GM18511 (cell line): ENCODE results near the gene PLEKHD1.

ENCODE experiments used
- ATAC-seq: cut with Tn5 transposase; IDR thresholded peaks from one replicate; pipeline ENCODE4 v1.9.1; 2021; ENCODE audit warnings: mild to moderate bottlenecking, moderate library complexity; ENCODE audit not compliant: unreplicated experiment

The PLEKHD1 gene

GRCh38 chr14:69506241-69506595, 21.7 kb downstream of the PLEKHD1 start:
- no peak for ATAC-seq

- no peak for ATAC-seq
These were observed 34.0 kb downstream of the PLEKHD1 start for GRCh38 chr14:69518289-69519101.

GRCh38 chr14:69519204-69520100, 34.9 kb downstream of the PLEKHD1 start:
- ATAC-seq: no peak

GRCh38 chr14:69522026-69522425, 37.5 kb downstream of the PLEKHD1 start:
- ATAC-seq: no peak

GRCh38 chr14:69525896-69526295, 41.4 kb downstream of the PLEKHD1 start:
- ATAC-seq: no peak

GRCh38 chr14:69527635-69528034, 43.1 kb downstream of the PLEKHD1 start:
- ATAC-seq: no peak

GRCh38 chr14:69528143-69528542, 43.6 kb downstream of the PLEKHD1 start:
- ATAC-seq: no peak

- no peak for ATAC-seq
These were observed 44.4 kb downstream of the PLEKHD1 start for GRCh38 chr14:69528930-69529329.

- no peak for ATAC-seq
These were observed 45.0 kb downstream of the PLEKHD1 start for GRCh38 chr14:69529563-69529962.

GRCh38 chr14:69530095-69530494, 45.6 kb downstream of the PLEKHD1 start:
- ATAC-seq: no peak

- ATAC-seq: no peak
These were observed 46.6 kb downstream of the PLEKHD1 start for GRCh38 chr14:69531135-69531534.

GRCh38 chr14:69532561-69533340, 48.2 kb downstream of the PLEKHD1 start:
- ATAC-seq: no peak

- no peak for ATAC-seq
These were observed 50.8 kb downstream of the PLEKHD1 start for GRCh38 chr14:69535230-69535848.

GRCh38 chr14:69536971-69537370, 52.4 kb downstream of the PLEKHD1 start:
- no peak for ATAC-seq

GRCh38 chr14:69537900-69538299, 53.4 kb downstream of the PLEKHD1 start:
- ATAC-seq: no peak

- no peak for ATAC-seq
These were observed 54.2 kb downstream of the PLEKHD1 start for GRCh38 chr14:69538766-69539165.

GRCh38 chr14:69539631-69540410, 55.3 kb downstream of the PLEKHD1 start:
- no peak for ATAC-seq

- no peak for ATAC-seq
These were observed 56.3 kb downstream of the PLEKHD1 start for GRCh38 chr14:69540654-69541335.

- no peak for ATAC-seq
These were observed 57.8 kb downstream of the PLEKHD1 start for GRCh38 chr14:69542311-69542710.
